Measurements from ENCODE around the gene COG3. TPM values are rescaled to one million over a fixed set of nuclear protein-coding genes. Genes with fewer than 3 reads are reported as not detected.

The COG3 gene
- total and polyA plus RNA-seq, 2 of the 13 experiments (the other 11 are each of a cell fraction or from before 2014, with no cell fraction given), result 37.8 to 47.5 TPM

- TF ChIP-seq ZNF318 (CRISPR knock-in tag; IDR thresholded peaks at IDR 0.05), result no peak
- no peak for TF ChIP-seq SP1 (IDR thresholded peaks at IDR 0.05)
- TF ChIP-seq SP1 (CRISPR knock-in tag; IDR thresholded peaks at IDR 0.05), result no peak
- no peak for TF ChIP-seq ZNF432 (CRISPR knock-in tag; IDR thresholded peaks at IDR 0.05; ENCODE audit: borderline replicate concordance)
- TF ChIP-seq ZNF451 (CRISPR knock-in tag; IDR thresholded peaks at IDR 0.05), result no peak
- TF ChIP-seq FOSL2 (CRISPR knock-in tag; IDR thresholded peaks at IDR 0.05), result no peak
- no peak for TF ChIP-seq ZSCAN31 (CRISPR knock-in tag; IDR thresholded peaks at IDR 0.05; ENCODE audit: low read depth)
- no peak for TF ChIP-seq ZNF75D (CRISPR knock-in tag; IDR thresholded peaks at IDR 0.05; ENCODE audit: borderline replicate concordance)
Observed at GRCh38 chr13:45545686-45546409, 81.1 kb downstream of the COG3 start (continued).
